Stimulated activated CD4-positive, alpha-beta T cell treated with anti-CD3 and anti-CD28 coated beads, Interleukin-12 subunit alpha, Interleukin-12 subunit beta, amount 100 ng/mL, for 48 hours (primary cell): Measurements from ENCODE around the gene RGS9BP.
"Not testable (repeated sequence)": the region's sequence is repeated elsewhere in the genome, so short reads cannot be mapped to it uniquely, and the experiment has no call there.

Experiments used
- DNase-seq, 3 donors: peaks; one replicate each; pipeline ENCODE4 v3.0.0-alpha.2; 2020; ENCODE audit warnings: low read depth in 2 of 3, low spot score in 1 of 3

Gene RGS9BP

GRCh38 chr19:32671883-32672593, 3.6 kb upstream of the RGS9BP start:
- no peak for DNase-seq

DNA sequence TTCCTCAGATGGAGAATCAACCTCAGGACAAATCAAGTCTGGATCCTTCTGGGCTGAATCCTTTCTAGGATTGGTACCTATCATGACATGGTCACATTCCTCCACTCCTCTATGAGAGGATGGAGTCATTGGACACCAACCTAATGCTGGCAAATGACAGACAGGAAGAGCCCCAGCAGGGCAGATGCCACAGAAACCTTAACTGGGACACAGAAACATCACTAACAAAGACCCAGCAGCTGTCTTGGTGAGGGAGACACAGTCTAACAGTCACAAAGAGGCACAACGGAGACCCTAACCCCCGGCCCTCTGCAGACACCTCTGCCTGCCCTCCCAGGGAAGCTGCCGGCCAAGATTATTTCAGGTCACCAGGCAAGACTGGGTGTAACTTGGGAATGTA, 2.8 kb upstream of the RGS9BP start:
- DNase-seq, result no peak

DNA sequence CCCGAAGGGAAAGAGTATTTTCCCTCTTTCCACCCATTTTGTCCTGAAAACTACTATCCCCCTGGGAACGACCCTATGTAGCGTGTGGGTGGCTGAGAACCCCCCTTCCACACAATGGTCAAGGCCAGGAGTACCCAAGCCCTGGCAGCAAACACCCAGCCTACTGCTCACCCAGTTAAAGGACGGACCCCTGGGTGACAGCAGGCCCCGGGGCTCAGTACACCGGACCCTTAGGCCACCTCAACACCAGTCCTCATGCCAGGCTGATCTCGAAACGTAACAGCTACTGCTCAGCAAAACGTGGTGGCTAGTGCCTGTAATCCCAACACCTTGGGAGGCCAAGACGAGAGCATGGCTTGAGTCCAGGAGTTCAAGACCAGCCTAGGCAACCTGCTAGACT, 2.1 kb upstream of the RGS9BP start:
- no peak for DNase-seq

DNA sequence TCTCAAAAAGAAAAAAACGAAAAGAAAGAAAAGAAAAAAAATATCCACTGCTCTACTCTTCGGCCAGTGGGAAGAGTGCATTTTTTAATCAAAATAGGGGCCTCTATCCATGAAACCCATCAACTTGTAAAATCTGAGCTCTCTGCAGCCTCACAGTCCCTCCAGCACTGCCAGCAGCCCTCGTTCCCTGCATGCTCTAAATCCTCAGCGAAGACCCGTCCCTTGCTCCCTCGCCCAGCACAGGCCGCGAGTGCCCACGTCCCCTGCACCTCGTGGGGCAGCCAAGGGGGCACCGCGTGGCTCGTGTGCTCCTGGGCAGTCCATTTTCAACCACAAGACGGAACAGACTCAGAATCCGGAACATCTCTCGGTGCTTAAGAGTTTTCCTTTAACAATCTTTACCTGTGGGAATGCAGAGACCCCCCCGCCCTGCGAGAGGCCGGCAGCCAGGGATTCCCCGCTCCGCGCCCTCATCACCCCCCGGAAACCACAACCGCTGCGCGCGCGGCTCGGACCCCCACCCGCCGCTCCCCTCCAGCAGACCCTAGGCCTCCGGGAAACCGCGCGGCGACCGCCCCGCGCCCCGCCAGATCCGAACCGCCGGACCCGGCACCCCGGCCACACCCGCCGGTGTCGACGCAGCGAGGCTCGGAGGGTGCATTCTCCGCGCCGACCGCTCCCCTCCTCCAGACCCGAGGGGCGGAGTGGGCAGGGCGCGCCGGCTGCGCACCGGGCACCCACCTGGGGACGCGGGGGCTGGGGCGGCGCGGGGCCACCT, 1.3 kb upstream of the RGS9BP start:
- no peak for DNase-seq

DNA sequence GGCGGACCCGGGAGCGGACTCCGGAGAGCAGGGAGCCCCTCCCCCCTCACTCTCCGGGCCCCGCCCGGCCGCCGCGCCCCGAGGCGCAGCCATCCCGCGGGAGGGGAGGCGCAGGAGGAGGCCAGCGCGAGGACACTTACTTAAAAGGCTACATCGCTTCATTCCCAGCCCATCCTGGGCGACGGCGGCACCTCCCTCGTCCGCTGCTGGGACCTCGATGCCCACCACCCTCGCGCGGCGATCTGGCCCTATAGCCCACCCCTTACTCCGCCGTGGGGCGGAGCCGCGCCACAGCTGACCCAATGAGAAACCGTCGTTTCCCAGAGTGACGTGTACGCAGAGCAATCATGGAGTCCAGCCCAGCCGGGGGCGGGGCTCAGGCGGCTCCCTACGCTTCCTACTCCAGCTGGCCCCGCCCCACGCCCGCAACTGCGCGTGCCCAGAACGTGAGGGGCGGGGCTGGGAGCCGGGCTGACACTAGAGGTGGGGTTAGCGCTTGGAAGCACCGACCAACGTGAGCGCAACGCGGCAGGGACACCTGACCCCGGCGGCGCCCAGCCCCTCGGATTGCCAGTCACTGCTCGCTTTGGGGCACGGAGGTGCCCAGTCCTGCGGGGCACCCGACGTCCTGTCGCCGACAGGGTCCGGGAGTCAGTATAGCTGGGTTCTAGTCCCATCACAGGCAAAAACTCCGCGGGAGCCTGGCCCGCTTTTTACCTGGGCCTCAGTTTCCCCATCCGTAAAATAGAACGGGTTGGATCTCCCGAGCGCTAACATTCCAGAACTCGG, 523 bp upstream of the RGS9BP start, which contains the start of gene ANKRD27:
Gene ANKRD27 (minus strand): TSS at position 250 of the 789 bp plus-strand sequence. CDS start 16,165 bp downstream, outside the sequence.
- peak; percentile 93 to 97 (median 95) for DNase-seq

GRCh38 chr19:32676186-32676894, 692 bp downstream of the RGS9BP start:
- DNase-seq, result no peak

- no peak for DNase-seq
Observed at GRCh38 chr19:32676895-32677359, 1.3 kb downstream of the RGS9BP start.

DNA sequence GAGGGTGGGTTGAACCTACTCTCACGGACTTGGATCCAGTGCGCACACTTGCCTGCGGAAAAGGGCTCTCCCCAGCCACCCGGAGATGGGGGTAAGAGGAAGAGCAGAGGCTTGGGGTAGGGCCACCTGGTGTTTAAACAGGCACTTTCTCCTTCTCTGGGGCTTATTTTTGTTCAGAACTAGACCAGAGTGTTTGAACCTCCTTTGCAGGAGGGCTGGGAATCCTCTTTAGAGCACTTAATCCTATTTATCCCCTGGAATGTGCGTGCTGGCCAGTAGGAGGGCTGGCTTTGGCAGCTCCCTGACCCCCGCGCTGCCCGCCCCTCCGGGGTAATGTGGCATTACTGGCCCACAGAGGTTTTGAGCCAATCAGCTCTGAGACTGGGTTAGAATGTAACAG, 2.0 kb downstream of the RGS9BP start:
- no peak for DNase-seq

- no peak for DNase-seq
Observed at GRCh38 chr19:32680986-32681385, 5.3 kb downstream of the RGS9BP start.

- no peak for DNase-seq
Observed at GRCh38 chr19:32682317-32682716, 6.7 kb downstream of the RGS9BP start.

DNA sequence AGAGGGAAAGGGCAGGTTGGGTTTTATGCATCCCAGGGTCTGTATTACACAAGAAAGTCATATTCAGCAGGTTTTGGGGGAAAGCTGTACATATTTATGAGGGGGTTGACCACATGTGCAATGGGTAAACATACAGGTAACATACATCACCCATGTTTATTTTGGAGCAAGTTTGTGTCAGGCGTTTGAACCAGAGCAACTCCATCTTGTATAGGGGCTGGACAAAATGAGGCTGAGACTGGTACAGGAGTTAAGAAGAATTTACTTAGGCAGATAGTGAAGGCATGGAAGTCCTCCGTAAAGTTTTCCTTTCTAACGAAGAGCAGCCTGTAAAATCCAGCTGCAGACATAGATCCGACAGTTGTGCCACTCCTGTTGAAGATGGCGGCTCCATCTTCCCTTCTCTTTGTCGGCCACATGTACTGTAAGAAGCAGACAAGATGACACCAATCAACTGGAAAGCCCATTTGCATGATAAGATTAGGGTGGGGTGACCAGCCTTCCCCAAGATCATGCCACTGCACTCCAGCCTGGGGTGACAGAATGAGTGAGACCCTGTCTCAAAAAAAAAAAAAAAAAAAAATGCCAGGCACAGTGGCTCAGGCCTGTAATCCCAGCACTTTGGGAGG, 11.3 kb downstream of the RGS9BP start:
- DNase-seq, result no peak

DNA sequence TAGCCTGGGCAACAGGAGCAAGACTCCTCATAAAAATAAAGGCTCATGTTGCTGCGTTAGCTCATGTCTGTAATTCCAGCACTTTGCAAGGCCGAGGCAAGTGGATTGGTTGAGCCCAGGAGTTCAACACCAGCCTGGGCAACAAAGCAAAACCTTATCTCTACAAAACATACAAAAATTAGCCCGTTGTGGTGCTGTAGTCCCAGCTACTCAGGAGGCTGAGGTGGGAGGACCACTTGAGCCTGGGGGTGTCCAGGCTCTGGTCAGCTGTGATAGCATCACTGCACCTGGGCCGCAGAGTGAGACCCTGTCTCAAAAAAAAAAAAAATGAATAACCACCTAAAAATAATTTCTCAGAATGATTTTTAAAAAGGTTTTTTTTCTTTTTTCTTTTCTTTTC, 12.0 kb downstream of the RGS9BP start:
- DNase-seq, result no peak

GRCh38 chr19:32688311-32688710, 12.7 kb downstream of the RGS9BP start:
- DNase-seq, result no peak

DNA sequence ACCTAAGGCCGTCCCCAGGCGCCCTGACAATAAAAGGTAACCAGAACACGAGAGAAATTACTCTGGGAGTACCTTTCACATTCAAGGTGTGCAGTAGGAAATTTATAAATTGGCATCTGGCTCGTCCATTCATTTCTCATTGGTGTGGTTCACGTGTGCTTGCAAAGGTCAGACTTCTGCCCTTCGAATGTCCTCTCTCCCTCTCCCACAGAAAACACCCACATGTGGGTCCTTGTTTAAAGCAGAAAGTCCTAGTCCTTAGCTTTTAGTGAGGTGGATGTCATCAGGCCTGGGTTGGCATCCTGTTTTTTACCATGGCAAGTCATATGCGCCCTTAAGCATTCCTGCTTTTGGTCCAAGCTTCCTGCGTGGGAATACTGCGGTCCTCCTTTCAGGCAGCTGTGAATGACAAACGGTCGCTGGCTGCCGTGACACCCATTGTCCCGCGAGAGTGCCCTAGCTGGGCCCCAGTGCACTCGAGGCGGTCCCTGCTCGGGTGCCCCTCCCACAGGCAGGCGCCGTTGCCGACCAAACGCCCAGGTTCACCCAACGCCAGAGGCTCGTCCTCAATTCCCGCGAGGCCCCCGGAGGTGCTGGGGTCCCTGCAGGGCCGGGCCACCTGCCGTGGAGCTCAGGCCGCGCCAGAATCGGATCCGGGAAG, 15.8 kb downstream of the RGS9BP start, which contains the start of gene NUDT19:
Gene NUDT19 (plus strand): TSS at position 531 of the 661 bp plus-strand sequence. CDS start 140 bp downstream, outside the sequence.
- DNase-seq, result peak; percentile 67 to 78 (median 77)

DNA sequence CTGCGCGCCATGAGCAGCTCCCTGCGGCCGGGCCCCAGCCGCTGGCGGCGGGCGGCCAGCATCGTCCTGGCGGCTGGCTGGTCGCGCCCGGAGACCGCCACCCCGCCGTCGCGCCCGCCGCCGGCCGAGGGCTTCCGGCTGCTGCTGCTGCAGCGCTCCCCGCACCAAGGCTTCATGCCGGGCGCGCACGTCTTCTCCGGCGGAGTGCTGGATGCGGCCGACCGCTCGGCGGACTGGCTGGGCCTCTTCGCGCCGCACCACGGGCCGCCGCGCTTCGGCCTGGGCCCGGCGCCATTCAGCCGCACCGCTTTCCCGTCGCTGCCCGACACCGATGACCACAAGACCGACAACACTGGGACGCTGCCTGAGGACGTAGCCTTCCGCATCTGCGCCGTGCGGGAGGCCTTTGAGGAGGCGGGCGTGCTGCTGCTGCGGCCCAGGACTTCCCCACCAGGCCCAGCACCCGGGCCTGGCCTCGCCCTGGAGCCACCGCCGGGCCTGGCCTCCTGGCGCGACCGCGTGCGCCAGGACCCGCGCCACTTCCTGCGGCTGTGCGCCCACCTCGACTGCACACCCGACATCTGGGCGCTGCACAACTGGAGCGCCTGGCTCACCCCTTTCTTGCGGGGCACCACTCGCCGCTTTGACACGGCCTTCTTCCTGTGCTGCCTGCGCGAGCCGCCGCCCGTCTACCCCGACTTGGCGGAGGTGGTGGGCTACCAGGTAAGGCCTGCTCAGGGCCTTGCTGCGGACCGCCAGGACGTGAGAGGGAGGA, 16.5 kb downstream of the RGS9BP start:
- DNase-seq, result peak in 1 of 3 donors; percentile 36

GRCh38 chr19:32692727-32693061, 17.0 kb downstream of the RGS9BP start:
- no peak for DNase-seq

- DNase-seq, result peak in 2 of 3 donors; percentile 46 to 61
Observed at GRCh38 chr19:32693151-32694108, 17.8 kb downstream of the RGS9BP start.

DNA sequence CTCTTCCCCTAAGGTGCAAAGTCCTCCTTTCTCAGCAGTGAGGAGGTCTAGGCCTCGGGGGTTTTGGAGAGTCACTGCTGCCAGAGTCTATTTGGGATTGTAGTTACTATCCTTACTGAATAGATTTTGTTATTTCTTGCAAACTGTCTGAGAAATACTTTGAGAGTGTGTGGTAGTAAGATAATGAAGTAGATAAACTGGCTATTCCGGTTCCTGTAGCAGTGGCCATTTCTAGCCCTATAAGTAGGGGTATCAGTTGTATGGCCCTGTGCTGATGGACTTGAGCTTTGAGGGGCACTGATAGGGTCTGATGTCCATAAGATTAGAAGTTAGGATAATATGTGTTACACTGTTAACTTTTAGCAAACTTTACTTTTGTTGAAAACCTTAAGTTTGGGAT, 18.7 kb downstream of the RGS9BP start:
- not testable (repeated sequence) for DNase-seq
